Measurements from ENCODE around the gene STK33. TPM values are rescaled to one million over a fixed set of nuclear protein-coding genes. Genes with fewer than 3 reads are reported as not detected.
A peak's percentile ranks its signal among the peaks of the same experiment; 100 is the strongest.

STK33 gene
- total and polyA plus RNA-seq, 2 donors (not counting 1 experiment from before 2014, with no cell fraction given) = 1.7 to 3.3 TPM

GRCh38 chr11:8384199-8384821 lies 209.7 kb downstream of the STK33 start:
- DNase-seq (ENCODE audit: low read depth in 2 of 2) = peak; percentile 32 to 42
- Histone ChIP-seq H3K9ac (ENCODE audit: insufficient read depth, low read length) (no peak overlapping the region), H3K9me3 (ENCODE audit: control insufficient read depth, insufficient read depth, low read depth, low read length) (no peaks in the 10 kb centered on the region), H3K27ac (ENCODE audit: insufficient read depth, low read length) (no peak overlapping the region), H3K79me2 (ENCODE audit: control insufficient read depth, insufficient read depth, low read length) (no peaks in the 10 kb centered on the region), H3K4me2 (ENCODE audit: extremely low read depth, insufficient read depth, low read length) (no peak overlapping the region), H3K27me3 (ENCODE audit: control insufficient read depth, insufficient read depth, low read length) (no peaks in the 10 kb centered on the region), H4K20me1 (ENCODE audit: control insufficient read depth, extremely low read depth, insufficient read depth, low read length) (no peaks in the 10 kb centered on the region), H3K36me3 (ENCODE audit: control insufficient read depth, insufficient read depth, low read length) (no peaks in the 10 kb centered on the region), H3K4me1 (ENCODE audit: control insufficient read depth, extremely low read depth, insufficient read depth, low read length) (no peaks in the 10 kb centered on the region), H3K4me3 (replicated peaks in 1 of 4; ENCODE audit: control extremely low read depth in 1 of 4, insufficient read depth in 1 of 4, low read depth in 3 of 4, low read length in 4 of 4) (no peak overlapping the region), H2AFZ (ENCODE audit: low read length) (no peak overlapping the region)
- TF ChIP-seq CTCF (conservative IDR thresholded peaks at IDR 0.05 in 1 of 2, IDR thresholded peaks at IDR 0.05 in 1 of 2; ENCODE audit: low read depth in 1 of 2, low read length in 2 of 2) (no peak), EZH2 (IDR thresholded peaks at IDR 0.05; ENCODE audit: low read length, missing control alignments) (no peak)

GRCh38 chr11:8383627-8384026 lies 210.4 kb downstream of the STK33 start:
- DNase-seq (ENCODE audit: low read depth in 2 of 2) = no peak
- Histone ChIP-seq H3K9me3 (ENCODE audit: control insufficient read depth, insufficient read depth, low read depth, low read length) (no peaks in the 10 kb centered on the region), H2AFZ (ENCODE audit: low read length) (no peak overlapping the region), H3K79me2 (ENCODE audit: control insufficient read depth, insufficient read depth, low read length) (no peaks in the 10 kb centered on the region), H3K9ac (ENCODE audit: insufficient read depth, low read length) (no peak overlapping the region), H3K4me1 (ENCODE audit: control insufficient read depth, extremely low read depth, insufficient read depth, low read length) (no peaks in the 10 kb centered on the region), H3K4me3 (replicated peaks in 1 of 4; ENCODE audit: control extremely low read depth in 1 of 4, insufficient read depth in 1 of 4, low read depth in 3 of 4, low read length in 4 of 4) (no peak overlapping the region), H4K20me1 (ENCODE audit: control insufficient read depth, extremely low read depth, insufficient read depth, low read length) (no peaks in the 10 kb centered on the region), H3K27ac (ENCODE audit: insufficient read depth, low read length) (no peak overlapping the region), H3K27me3 (ENCODE audit: control insufficient read depth, insufficient read depth, low read length) (no peaks in the 10 kb centered on the region), H3K4me2 (ENCODE audit: extremely low read depth, insufficient read depth, low read length) (no peak overlapping the region), H3K36me3 (ENCODE audit: control insufficient read depth, insufficient read depth, low read length) (no peaks in the 10 kb centered on the region)
- no peak for TF ChIP-seq EZH2 (IDR thresholded peaks at IDR 0.05; ENCODE audit: low read length, missing control alignments)
- TF ChIP-seq CTCF (conservative IDR thresholded peaks at IDR 0.05 in 1 of 2, IDR thresholded peaks at IDR 0.05 in 1 of 2; ENCODE audit: low read depth in 1 of 2, low read length in 2 of 2) = no peak

GRCh38 chr11:8383227-8383626 lies 210.8 kb downstream of the STK33 start:
- DNase-seq (ENCODE audit: low read depth in 2 of 2) = no peak
- no peaks in the 10 kb centered on the region for H3K27me3 ChIP-seq (ENCODE audit: control insufficient read depth, insufficient read depth, low read length)
- no peak overlapping the region for H2AFZ ChIP-seq (ENCODE audit: low read length)
- H3K27ac ChIP-seq (ENCODE audit: insufficient read depth, low read length) = no peak overlapping the region
- no peaks in the 10 kb centered on the region for H3K79me2 ChIP-seq (ENCODE audit: control insufficient read depth, insufficient read depth, low read length)
- H3K9me3 ChIP-seq (ENCODE audit: control insufficient read depth, insufficient read depth, low read depth, low read length) = no peaks in the 10 kb centered on the region
- no peaks in the 10 kb centered on the region for H3K4me1 ChIP-seq (ENCODE audit: control insufficient read depth, extremely low read depth, insufficient read depth, low read length)
- TF ChIP-seq CTCF (conservative IDR thresholded peaks at IDR 0.05 in 1 of 2, IDR thresholded peaks at IDR 0.05 in 1 of 2; ENCODE audit: low read depth in 1 of 2, low read length in 2 of 2) = no peak
- TF ChIP-seq EZH2 (IDR thresholded peaks at IDR 0.05; ENCODE audit: low read length, missing control alignments) = no peak
- no peak overlapping the region for H3K4me2 ChIP-seq (ENCODE audit: extremely low read depth, insufficient read depth, low read length)
- H3K4me3 ChIP-seq (replicated peaks in 1 of 4; ENCODE audit: control extremely low read depth in 1 of 4, insufficient read depth in 1 of 4, low read depth in 3 of 4, low read length in 4 of 4) = no peak overlapping the region
- H4K20me1 ChIP-seq (ENCODE audit: control insufficient read depth, extremely low read depth, insufficient read depth, low read length) = no peaks in the 10 kb centered on the region
- no peak overlapping the region for H3K9ac ChIP-seq (ENCODE audit: insufficient read depth, low read length)
- no peaks in the 10 kb centered on the region for H3K36me3 ChIP-seq (ENCODE audit: control insufficient read depth, insufficient read depth, low read length)
